Esophagus squamous epithelium (tissue), 5 donors: ENCODE measurements around the gene RNASEH1. TPM values are rescaled to one million over a fixed set of nuclear protein-coding genes. Genes with fewer than 3 reads are reported as not detected.

Experiments
- DNase-seq: peaks from one replicate; lab custom pipeline; 2025; lab: John Stamatoyannopoulos, UW
- H3K27ac ChIP-seq, 4 donors: fragments of 200-600 bp; sonication (generic); one replicate each; pipeline ENCODE4 v1.5.1; 2016 to 2019; ENCODE audit warnings: mild to moderate bottlenecking in 1 of 4
- H3K27me3 ChIP-seq, 4 donors: fragments of 200-600 bp; sonication (generic); 1 replicate in 3 of 4; 2 replicates in 1 of 4; pipeline versions ENCODE4 v1.5.1 to v1.6.0; 2017 to 2021; ENCODE audit warnings: antibody characterized with exemption in 1 of 4
- H3K36me3 ChIP-seq, 3 donors: fragments of 200-600 bp; sonication (generic); one replicate each; pipeline ENCODE4 v1.5.1; 2016 to 2019
- H3K4me1 ChIP-seq, 3 donors: fragments of 200-600 bp; sonication (generic); one replicate each; pipeline ENCODE4 v1.5.1; 2017 to 2019
- H3K4me3 ChIP-seq, 4 donors: fragments of 200-600 bp; sonication (generic); 1 replicate in 3 of 4; 2 replicates in 1 of 4; pipeline ENCODE4 v1.5.1; 2016 to 2019; ENCODE audit warnings: mild to moderate bottlenecking in 2 of 4, moderate library complexity in 1 of 4
- H3K9me3 ChIP-seq, 3 donors: fragments of 200-600 bp; sonication (generic); one replicate each; pipeline ENCODE4 v1.5.1; 2016 to 2019
- CTCF ChIP-seq, 6 experiments: fragments of 450-650 bp in 4 of 6; fragments of 200-600 bp in 2 of 6; sonication (generic) in 2 of 6; IDR thresholded peaks; one replicate each; pipeline ENCODE4 v1.5.1; 2016 to 2019; ENCODE audit warnings: antibody characterized with exemption in 6 of 6, mild to moderate bottlenecking in 4 of 6, moderate library complexity in 4 of 6
- POLR2A ChIP-seq, 4 donors: fragments of 450-650 bp; IDR thresholded peaks; one replicate each; pipeline ENCODE4 v1.6.1; 2017; ENCODE audit warnings: antibody characterized with exemption in 4 of 4, mild to moderate bottlenecking in 4 of 4, moderate library complexity in 3 of 4
- WGBS, 2 donors: methylation state at CpG; one replicate each; pipeline ENCODE4 v1.1.5; 2018; 5-methylcytosine and 5-hydroxymethylcytosine counted together
- intact Hi-C: fragments of 100-400 bp; cut with DNase I; formaldehyde crosslinking; loops from one replicate; pipeline ENCODE4 v1.15.0; 2022
- total RNA-seq, 4 donors: library from RNA; depleted of rRNA; stranded (reverse); fragments of >200 nt; gene quantifications; one replicate each; pipeline ENCODE4 v1.1.0, GENCODE V29; 2016
- donor health status: DM: yes; HTN: yes; CAD: no.

RNASEH1 gene
- total RNA-seq, 4 donors from 2014 or later, result 12.1 to 21.2 (median 19.0) TPM

DNA sequence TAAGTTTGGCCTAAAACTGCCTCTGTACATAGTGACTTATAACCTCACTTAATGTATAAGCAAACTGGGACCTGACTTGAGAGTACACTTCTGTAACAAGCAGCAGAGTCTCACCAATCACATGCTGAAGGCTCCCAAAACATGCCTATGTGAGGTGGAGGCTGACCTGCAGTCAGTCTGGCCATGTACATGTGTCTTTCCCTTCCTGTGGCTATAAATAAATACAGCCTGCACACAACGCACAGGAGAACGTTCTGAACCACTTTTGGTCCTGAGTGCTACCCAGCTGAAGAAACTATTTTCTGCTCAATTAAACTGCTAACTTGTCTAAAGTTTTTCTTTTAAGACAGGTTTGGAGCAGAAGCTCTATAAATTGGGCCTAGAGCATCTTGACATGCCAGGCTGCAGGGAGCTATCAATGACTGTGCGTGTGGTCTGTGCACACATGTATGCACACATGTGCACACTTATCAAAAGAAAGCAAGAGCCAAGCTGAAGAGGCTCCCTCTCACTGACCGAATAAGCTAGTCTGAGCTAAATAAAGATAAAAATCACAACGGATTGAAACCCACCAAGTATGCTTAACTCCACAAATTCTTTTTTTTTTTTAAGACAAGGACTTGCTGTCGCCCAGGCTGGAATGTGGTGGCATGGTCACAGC, 15.0 kb downstream of the RNASEH1 start:
- Histone ChIP-seq H3K4me1 (no peaks in the 10 kb centered on the region), H3K27ac (no peak overlapping the region), H3K36me3 (peaks cover 4 to 91% (median 44%) of the 10 kb centered on the region in 3 donors), H3K27me3 (no peaks in the 10 kb centered on the region), H3K4me3 (no peak overlapping the region), H3K9me3 (no peaks in the 10 kb centered on the region)
- intact Hi-C loops, result no loop called here
- DNase-seq, result no peak
- WGBS, 2 donors, result 80% methylated on average over 6 of the region's 6 CpGs
- TF ChIP-seq POLR2A (IDR thresholded peaks at IDR 0.05) (no peak), CTCF (IDR thresholded peaks at IDR 0.05) (no peak)

DNA sequence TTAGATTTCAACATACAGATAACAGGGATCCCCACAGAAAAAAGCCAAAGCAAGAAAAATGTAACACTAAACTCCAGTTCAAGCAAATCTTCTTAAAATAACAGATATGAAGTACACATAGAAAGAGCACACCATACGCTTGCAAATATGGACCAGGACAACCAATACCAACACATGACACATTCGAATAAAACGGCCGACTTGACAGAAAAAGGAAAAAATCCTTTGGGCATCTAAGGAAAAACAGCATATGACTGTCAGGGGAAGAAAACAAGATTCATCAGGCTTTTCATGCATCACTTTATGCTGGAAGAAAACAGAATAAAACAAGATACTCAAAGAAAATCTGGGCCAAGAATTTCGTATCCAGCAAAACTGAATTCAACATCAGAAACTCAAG, 16.0 kb downstream of the RNASEH1 start:
- no peak for DNase-seq
- no peaks in the 10 kb centered on the region for H3K27me3 ChIP-seq
- H3K36me3 ChIP-seq, result peaks cover 0 to 80% (median 36%) of the 10 kb centered on the region in 3 donors
- intact Hi-C loops, result no loop called here
- no peak overlapping the region for H3K4me3 ChIP-seq
- TF ChIP-seq POLR2A (IDR thresholded peaks at IDR 0.05) (no peak), CTCF (IDR thresholded peaks at IDR 0.05) (no peak)
- WGBS, 2 donors, result 91 to 96% methylated on average over 5 of the region's 5 CpGs
- H3K9me3 ChIP-seq, result no peaks in the 10 kb centered on the region
- H3K4me1 ChIP-seq, result peaks cover 0 to 2% (median 0%) of the 10 kb centered on the region in 3 donors
- no peak overlapping the region for H3K27ac ChIP-seq

- Histone ChIP-seq H3K27ac (no peak overlapping the region), H3K4me1 (peaks cover 13 to 25% (median 14%) of the 10 kb centered on the region in 3 donors), H3K36me3 (peaks cover 0 to 57% (median 19%) of the 10 kb centered on the region in 3 donors), H3K4me3 (no peak overlapping the region), H3K9me3 (no peaks in the 10 kb centered on the region), H3K27me3 (no peaks in the 10 kb centered on the region)
- WGBS, 2 donors, result 89 to 93% methylated on average over 9 of the region's 9 CpGs
- no peak for TF ChIP-seq POLR2A (IDR thresholded peaks at IDR 0.05)
- TF ChIP-seq CTCF (IDR thresholded peaks at IDR 0.05), result no peak
- DNase-seq, result no peak
- intact Hi-C loops, result no loop called here
These were observed 18.3 kb downstream of the RNASEH1 start for GRCh38 chr2:3539836-3540235.

- DNase-seq, result no peak
- peak overlapping the region; percentile 4 to 61 (median 36) for H3K4me3 ChIP-seq
- H3K27ac ChIP-seq, result peak overlapping the region; percentile 69 to 94 (median 90)
- H3K27me3 ChIP-seq, result no peaks in the 10 kb centered on the region
- peaks cover 13 to 42% (median 14%) of the 10 kb centered on the region in 3 donors for H3K4me1 ChIP-seq
- peak in 4 of 6 experiments; percentile 8 to 30 (median 26) for TF ChIP-seq CTCF (IDR thresholded peaks at IDR 0.05)
- no peak for TF ChIP-seq POLR2A (IDR thresholded peaks at IDR 0.05)
- WGBS, 2 donors, result 70 to 86% methylated on average over 7 to 13 of the region's 16 CpGs
- no peaks in the 10 kb centered on the region for H3K9me3 ChIP-seq
- H3K36me3 ChIP-seq, result peaks cover 0 to 42% (median 4%) of the 10 kb centered on the region in 3 donors
- intact Hi-C loops, result no loop called here
These were observed 21.2 kb downstream of the RNASEH1 start for GRCh38 chr2:3536682-3537632.
